Fibroblast of skin of left quadriceps (primary cell): ENCODE data around the gene ARHGAP23.

Source experiments
- DNase-seq, 2 experiments: peaks; one replicate each; pipeline ENCODE4 v3.0.0-alpha.2; 2013; ENCODE audit warnings: low read depth in 2 of 2

ARHGAP23 gene

GRCh38 chr17:38428112-38428642, at the start of gene ARHGAP23:
Gene ARHGAP23 (plus strand): TSS chr17:38428464. CDS start chr17:38428486, 22 bp downstream.
- no peak for DNase-seq

- no peak for DNase-seq
Measured at GRCh38 chr17:38379448-38379847, 48.8 kb upstream of the ARHGAP23 start.

GRCh38 chr17:38395090-38395489, 33.2 kb upstream of the ARHGAP23 start:
- no peak for DNase-seq

GRCh38 chr17:38397227-38397626, 31.0 kb upstream of the ARHGAP23 start:
- no peak for DNase-seq

DNA sequence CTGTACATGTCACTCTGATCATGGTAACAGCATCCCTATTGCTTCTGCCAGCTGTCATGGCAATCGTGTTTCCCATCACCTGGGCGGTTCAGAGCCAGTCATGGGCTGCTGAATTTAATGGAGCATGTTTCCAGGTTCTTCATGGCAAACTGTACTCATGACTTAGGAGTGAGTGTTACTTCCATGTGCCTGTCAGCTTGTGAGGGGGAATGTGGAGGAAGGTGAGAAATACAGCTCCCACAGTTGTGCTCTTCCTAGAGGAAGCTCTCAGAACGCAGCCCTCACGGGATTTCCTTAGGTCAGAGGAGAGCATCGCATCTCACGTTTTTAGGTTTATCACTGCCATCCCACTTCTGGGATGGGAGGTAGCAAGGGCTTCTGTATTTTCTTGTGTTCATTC, 28.0 kb upstream of the ARHGAP23 start:
- no peak for DNase-seq

DNA sequence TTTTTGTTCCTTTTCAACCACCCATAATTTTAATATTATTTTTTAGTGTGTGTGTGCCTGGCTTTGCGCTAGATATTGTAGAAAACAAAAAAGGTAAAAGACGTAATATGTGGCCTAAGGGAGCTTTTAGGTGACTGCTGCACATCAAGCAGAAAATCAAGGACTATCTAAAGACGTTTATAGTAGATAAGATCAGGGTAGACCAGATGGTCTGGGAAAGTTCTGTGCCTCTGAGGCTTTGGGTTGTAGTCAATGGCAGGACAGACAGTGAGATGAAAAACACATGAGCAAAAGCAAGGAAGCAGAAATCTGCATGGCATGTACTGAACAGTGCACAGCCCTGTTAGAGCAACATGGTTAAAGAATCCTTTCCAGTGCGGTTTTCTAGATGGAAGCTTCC, 26.8 kb upstream of the ARHGAP23 start:
- no peak for DNase-seq

DNA sequence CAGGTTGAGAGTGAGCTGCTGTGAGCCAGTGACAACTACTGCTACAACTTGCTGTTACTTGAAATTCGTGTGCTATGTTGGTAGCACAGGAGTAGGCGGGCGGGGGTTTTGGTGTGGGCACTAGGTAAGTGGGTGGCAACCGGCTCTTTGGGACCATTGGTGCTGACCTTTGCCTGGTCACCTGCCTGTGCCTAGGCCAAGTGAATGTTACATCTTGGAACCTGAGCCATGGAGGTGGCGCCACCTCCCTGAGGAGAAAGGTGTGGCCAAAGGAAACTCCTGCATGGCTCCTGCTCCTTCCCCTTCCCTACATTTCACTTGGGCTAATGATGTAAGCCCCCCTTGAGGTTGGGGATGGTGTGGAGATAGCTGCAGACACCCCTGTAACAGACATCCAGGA, 25.4 kb upstream of the ARHGAP23 start:
- DNase-seq: no peak

GRCh38 chr17:38403491-38403890, 24.8 kb upstream of the ARHGAP23 start:
- DNase-seq: peak; percentile 20 to 28

DNA sequence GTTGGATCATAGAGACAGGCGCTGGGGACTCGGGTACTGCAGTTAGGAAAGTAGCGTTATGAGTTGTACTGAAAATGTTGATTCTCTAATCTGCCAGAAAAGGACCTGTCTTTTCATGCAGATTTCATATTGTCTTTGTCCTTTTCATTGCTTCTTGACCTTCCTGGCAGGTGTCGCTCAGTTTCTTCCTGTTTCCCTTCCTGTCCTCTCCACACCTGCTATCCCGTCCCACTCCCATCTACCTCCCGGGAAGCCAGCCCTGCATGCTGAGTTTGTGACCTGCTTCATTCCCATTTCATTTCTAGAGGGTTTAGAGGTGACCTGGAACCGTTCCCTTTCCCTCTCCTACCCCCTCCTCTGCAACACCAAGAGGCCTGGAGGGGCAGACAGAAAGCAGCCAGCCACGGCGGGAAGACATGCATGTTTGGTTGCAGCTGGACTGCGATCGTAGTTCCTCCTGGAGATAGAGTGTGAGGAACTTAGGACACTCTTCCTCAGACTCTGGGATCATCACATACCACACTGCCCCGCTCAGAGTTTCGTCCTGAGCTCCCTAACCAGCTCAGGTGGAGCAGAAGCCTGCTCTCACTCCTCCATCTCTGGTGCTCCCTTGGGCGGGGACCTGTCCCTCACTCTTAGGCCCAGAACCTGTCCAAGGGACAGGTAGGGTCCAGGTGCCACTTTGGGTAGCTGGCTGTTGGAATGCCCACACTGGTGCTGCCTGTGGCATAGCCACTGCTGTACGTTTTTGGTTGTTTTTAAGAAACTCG, 23.9 kb upstream of the ARHGAP23 start:
- DNase-seq: no peak

DNA sequence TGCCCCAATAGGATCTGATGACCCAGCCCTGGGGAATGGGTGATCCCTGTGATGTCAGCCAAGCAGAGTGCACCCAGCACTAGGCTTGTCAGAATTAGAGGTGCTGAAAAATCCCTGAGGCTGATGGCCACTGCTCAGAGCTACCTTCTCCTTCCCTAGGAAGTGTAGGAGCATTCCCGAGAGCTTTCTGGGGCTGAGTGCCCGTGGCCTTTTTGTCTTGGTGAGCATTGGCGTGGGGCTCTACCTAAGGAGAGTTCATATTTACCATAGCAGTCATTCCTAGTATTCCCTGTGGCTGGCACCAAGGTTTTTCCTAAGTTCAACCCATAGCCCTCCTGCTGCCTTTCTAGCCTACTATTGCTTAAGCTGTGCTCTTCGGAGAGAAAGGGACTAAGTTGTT, 22.6 kb upstream of the ARHGAP23 start:
- no peak for DNase-seq

DNA sequence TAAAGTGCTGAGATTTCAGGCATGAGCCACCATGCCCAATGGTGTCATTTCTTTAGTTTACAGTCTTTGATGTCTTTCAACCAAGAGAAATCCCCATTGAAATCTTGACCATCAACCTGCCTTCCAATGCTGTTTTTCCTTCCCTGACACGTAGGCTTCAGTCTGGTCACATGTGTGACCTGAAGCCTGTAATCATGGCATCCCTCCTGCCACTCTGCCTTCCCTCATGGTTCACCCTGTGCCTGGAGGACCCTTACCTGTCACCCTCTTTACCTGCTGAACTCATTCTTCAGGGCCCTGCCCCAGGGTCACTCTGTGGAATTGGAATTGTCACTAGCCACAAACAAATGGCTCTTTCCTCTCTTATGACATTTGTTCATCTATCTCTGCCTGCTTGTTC, 18.1 kb upstream of the ARHGAP23 start:
- no peak for DNase-seq

DNA sequence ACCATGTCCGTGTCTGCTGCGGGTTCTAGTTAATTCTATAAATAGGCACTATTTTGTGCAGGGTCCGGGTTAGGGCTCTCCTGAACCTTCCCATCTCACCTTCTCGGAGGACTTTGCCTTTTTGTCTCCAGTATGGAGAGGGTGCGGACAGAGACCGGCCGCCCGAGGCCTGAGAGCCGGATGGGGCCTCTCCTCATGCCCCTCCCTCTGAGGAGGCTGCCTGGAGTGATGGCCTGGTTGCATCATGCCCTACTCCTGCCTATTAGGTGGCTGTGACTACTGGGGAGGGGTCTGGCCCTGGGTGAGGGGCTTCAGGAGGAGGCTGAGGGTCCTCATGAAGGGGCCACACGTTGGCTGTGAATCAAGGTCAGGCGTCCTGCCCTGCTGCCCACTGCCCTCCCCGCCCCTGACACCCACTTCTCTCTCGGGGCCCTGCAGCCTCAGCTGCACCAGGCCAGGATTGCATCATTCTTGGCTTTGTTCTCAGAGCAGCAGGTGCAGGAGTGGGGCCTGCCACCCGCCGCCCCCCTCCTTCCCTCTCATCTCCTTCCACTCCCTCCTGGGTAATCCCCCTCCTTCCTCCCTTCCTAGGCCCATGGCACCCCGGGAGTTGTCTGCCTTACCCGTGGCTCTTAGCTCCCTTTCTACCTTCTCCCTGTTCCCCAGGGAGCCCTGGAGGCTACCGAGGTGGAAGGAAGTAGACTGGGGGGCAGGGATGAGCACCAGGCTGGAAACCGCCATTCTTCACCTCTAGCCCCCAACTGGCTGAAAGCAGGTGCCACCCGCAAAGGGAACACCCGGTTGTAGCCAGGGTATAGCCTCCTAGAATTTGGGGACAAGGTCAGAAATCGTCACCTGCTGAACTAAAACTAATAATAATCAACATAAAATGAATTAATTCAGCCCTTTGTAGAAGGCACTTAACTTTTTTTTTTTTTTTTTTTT, 12.7 kb upstream of the ARHGAP23 start:
- DNase-seq: peak in 1 of 2 experiments; percentile 45

- no peak for DNase-seq
Measured at GRCh38 chr17:38416840-38417209, 11.4 kb upstream of the ARHGAP23 start.

DNA sequence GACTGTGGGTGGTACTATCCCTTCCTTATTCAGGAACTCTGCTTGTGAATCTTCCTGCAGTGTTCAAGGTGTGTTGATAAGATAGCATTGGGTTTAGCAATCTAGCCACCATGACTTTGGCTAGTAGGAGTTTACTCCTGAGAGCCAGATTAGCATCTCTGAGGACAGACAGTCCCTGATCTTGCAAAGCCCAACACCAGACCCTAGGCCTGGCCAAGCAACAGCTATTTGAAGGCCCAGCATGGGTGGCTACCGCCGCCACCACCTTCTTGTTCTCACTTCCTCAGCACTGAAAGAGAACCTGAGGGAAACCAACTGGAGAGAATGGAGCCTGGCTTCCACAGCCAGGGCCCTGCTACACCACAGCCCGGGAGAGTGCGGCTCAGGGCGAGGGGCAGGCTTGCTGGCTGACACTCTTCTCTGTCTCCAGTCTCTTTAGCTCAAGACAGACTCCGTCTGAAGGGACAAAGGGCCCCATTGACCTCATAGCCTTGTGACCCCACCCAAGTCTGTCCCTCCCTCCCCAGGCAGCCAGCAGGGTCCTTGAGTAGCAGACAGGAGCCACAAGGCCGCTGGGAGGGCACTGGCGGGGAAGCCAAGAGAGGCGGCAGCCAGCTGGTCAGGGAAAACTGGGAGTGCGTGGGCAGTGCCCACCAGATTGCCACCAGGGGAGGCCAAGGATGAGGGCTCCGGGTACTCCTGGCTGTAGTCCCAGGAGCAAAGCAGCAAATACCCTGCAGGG, 10.9 kb upstream of the ARHGAP23 start:
- DNase-seq: no peak

DNA sequence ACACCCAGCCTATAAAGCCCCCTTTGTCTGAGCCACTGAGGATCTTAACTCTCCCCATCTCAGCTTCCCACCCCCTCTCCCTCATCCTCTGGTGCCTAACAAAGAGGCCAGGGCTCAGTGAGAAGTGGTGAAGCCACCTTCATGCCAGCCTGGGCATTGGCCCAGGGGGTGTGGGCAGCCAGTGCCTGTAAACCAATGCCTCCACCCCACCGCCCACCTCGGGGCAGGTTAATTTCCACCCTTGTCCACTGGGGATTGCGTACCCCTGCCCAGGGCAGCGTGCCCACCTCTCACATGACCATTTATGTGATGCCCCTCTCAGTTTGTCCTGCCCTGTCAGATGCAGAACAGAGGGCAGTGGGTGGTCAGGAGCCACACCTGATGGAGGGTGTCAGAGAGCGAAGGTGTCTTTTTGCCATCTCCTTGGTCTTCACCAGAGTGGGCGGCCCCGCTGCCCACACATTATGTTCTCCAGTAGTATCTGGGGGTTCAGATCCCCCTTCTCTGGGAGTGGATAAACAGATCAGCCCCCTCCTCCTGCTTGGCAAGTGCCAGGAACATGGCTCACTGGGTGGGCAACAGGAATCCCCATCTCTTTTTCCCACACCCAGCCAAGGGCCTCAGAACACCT, 10.1 kb upstream of the ARHGAP23 start:
- no peak for DNase-seq

DNA sequence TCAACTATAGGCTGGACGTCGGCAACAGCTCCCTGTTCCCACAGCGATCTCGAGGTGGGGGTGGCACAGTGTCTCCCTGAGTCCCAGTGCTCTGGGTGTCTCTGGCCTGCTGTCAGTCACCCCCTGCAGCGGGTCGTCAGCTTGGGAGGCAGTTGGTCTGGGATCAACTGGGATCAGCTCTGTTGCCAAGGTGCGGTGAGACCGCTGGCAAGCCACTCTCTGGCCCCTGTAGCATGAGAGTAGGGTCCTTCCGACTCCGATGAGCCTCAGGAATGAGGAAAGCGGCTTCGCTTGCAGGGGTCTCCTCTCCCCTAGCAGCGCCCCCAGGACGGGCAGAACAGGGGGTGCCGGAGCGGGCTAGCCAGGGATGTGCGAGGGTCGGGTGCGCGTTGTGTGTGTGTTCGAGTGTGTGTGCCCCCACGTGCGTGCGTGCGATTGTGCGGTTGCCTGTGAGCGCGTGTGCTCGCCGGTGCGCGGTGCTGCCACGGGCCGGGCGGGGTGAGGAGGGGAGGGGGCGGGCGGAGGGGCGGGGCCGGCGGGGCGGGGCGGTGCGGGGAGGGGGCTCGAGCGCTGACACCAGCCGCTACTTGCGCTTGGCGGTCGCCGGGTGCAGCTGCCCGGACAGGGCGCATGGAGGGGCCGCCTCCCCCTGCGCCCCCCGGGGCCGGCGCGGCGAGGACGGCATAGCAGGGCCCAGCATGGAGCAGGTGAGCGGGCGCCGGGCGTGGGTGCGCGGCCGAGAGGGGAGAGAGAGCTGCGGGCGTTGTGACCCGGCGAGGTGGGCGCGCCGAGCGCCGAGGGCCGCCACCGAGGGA, 9.4 kb upstream of the ARHGAP23 start:
- no peak for DNase-seq

GRCh38 chr17:38419508-38419981, 8.7 kb upstream of the ARHGAP23 start:
- no peak for DNase-seq

- no peak for DNase-seq
Measured at GRCh38 chr17:38420518-38420917, 7.7 kb upstream of the ARHGAP23 start.

GRCh38 chr17:38421171-38421841, 7.0 kb upstream of the ARHGAP23 start:
- peak; percentile 67 to 68 for DNase-seq
